ENCODE results near the gene C1QTNF6. TPM values are rescaled to one million over a fixed set of nuclear protein-coding genes. Genes with fewer than 3 reads are reported as not detected.
A peak's percentile ranks its signal among the peaks of the same experiment; 100 is the strongest.

Gene C1QTNF6
- total RNA-seq, 2 experiments from 2014 or later, result 7.3 to 19.6 TPM

- Histone ChIP-seq H3K4me2 (ENCODE audit: low read length) (peak overlapping the region; percentile 69), H3K36me3 (ENCODE audit: insufficient read depth, low read length) (peaks cover 27% of the 10 kb centered on the region), H3K9me3 (ENCODE audit: low read length) (0 out of 2 replicates have a peak, but pooled peaks cover 4% of the 10 kb centered on the region), H3K9me2 (ENCODE audit: insufficient read depth, low read length) (no peaks in the 10 kb centered on the region), H3K79me2 (ENCODE audit: insufficient read depth, low read depth, low read length) (no peaks in the 10 kb centered on the region), H4K20me1 (ENCODE audit: insufficient read depth, low read length) (no peaks in the 10 kb centered on the region), H3K27ac (ENCODE audit: low read depth, low read length, poor library complexity, severe bottlenecking) (peak overlapping the region; percentile 84), H2AFZ (ENCODE audit: low read length) (peak overlapping the region; percentile 53; the same call in 1 of the 2 replicates), H3K4me3 (ENCODE audit: low read depth, low read length, poor library complexity, severe bottlenecking) (peak overlapping the region; percentile 35), H3K4me1 (ENCODE audit: insufficient read depth, low read length, poor library complexity, severe bottlenecking) (peaks cover 49% of the 10 kb centered on the region)
- BruUV-seq (replicated peaks), result no TSS peak
- POLR2A ChIA-PET, result interaction anchor here (0.8 to 1.4 kb wide), 2 partner anchors 9 to 26 kb away, joined by 3 read pairs; no protein-coding TSS in a partner anchor
- DNase-seq (ENCODE audit: low spot score), result peak; percentile 87
- CTCF ChIA-PET (ENCODE audit: unreplicated experiment), result interaction anchor here (1.1 kb wide), 1 partner anchor 24 kb away, joined by 3 read pairs; no protein-coding TSS in a partner anchor
- TF ChIP-seq EZH2phosphoT487 (IDR thresholded peaks at IDR 0.05; ENCODE audit: borderline replicate concordance, low read depth, low read length) (no peak), CTCF (conservative IDR thresholded peaks at IDR 0.05; ENCODE audit: low read length) (no peak)
- intact Hi-C loops (cut with micrococcal nuclease; ENCODE audit: unreplicated experiment), result loop anchor here (2.0 kb wide), 1 partner anchor 26 kb away; the partner anchor contains the start of gene RAC2
These were observed 30.8 kb upstream of the C1QTNF6 start for GRCh38 chr22:37218771-37219411.

DNA sequence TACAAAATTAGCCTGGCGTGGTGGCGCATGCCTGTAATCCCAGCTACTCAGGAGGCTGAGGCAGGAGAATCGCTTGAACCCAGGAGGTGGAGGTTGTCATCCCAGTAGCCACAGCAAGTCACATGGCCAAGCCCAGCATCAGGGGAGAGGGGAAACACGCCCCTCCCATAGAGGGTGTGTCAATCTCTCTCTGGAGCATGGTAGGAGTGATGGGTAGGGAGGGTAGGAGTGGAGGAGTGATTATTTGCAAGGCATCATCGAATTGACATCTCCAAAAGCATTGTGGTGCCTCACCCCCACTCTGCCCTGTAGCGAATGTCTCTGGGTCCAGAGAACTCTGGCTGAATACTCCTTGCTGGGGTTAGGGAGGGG, 30.3 kb upstream of the C1QTNF6 start:
- no peak for DNase-seq (ENCODE audit: low spot score)
- peak overlapping the region; percentile 35 for H3K4me3 ChIP-seq (ENCODE audit: low read depth, low read length, poor library complexity, severe bottlenecking)
- H3K79me2 ChIP-seq (ENCODE audit: insufficient read depth, low read depth, low read length), result no peaks in the 10 kb centered on the region
- peaks cover 46% of the 10 kb centered on the region for H3K4me1 ChIP-seq (ENCODE audit: insufficient read depth, low read length, poor library complexity, severe bottlenecking)
- ChIA-PET POLR2A (interaction anchor here (1.1 to 1.7 kb wide), 3 partner anchors 8 to 27 kb away, joined by 3 to 11 read pairs (median 4); no protein-coding TSS in a partner anchor), CTCF (ENCODE audit: unreplicated experiment) (no interaction called here)
- intact Hi-C loops (cut with micrococcal nuclease; ENCODE audit: unreplicated experiment), result loop anchor here (2.0 kb wide), 1 partner anchor 26 kb away; the partner anchor contains the start of gene RAC2
- peak overlapping the region; percentile 53; the same call in 1 of the 2 replicates for H2AFZ ChIP-seq (ENCODE audit: low read length)
- H3K9me3 ChIP-seq (ENCODE audit: low read length), result 0 out of 2 replicates have a peak, but pooled peaks cover 4% of the 10 kb centered on the region
- H3K27ac ChIP-seq (ENCODE audit: low read depth, low read length, poor library complexity, severe bottlenecking), result peak overlapping the region; percentile 84
- no TSS peak for BruUV-seq (replicated peaks)
- H3K9me2 ChIP-seq (ENCODE audit: insufficient read depth, low read length), result no peaks in the 10 kb centered on the region
- peaks cover 22% of the 10 kb centered on the region for H3K36me3 ChIP-seq (ENCODE audit: insufficient read depth, low read length)
- no peak for TF ChIP-seq EZH2phosphoT487 (IDR thresholded peaks at IDR 0.05; ENCODE audit: borderline replicate concordance, low read depth, low read length)
- no peak for TF ChIP-seq CTCF (conservative IDR thresholded peaks at IDR 0.05; ENCODE audit: low read length)
- H4K20me1 ChIP-seq (ENCODE audit: insufficient read depth, low read length), result no peaks in the 10 kb centered on the region
- H3K4me2 ChIP-seq (ENCODE audit: low read length), result peak overlapping the region; percentile 69

DNA sequence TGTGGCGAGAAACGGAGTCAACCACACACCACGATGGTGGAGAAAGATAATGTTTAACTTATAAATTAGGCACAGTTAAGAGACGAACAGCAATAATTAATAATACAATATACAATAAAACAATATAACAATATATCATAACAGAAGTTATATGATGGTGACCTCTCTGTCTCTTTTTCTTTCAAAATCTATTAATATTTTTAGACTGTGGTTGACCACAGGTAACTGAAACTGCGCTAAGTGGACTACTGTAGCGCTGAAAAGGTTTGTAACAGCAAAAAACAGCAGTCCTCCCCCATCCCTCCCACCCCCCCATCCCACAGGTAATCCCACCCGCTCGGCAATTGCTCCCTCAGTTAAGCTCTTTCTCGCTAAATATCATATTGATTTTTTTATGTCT, 27.8 kb upstream of the C1QTNF6 start:
- Histone ChIP-seq H2AFZ (ENCODE audit: low read length) (no peak overlapping the region), H3K4me3 (ENCODE audit: low read depth, low read length, poor library complexity, severe bottlenecking) (no peak overlapping the region), H3K79me2 (ENCODE audit: insufficient read depth, low read depth, low read length) (no peaks in the 10 kb centered on the region), H4K20me1 (ENCODE audit: insufficient read depth, low read length) (no peaks in the 10 kb centered on the region), H3K27ac (ENCODE audit: low read depth, low read length, poor library complexity, severe bottlenecking) (no peak overlapping the region), H3K4me2 (ENCODE audit: low read length) (no peak overlapping the region), H3K9me2 (ENCODE audit: insufficient read depth, low read length) (no peaks in the 10 kb centered on the region), H3K36me3 (ENCODE audit: insufficient read depth, low read length) (no peaks in the 10 kb centered on the region), H3K4me1 (ENCODE audit: insufficient read depth, low read length, poor library complexity, severe bottlenecking) (peaks cover 36% of the 10 kb centered on the region), H3K9me3 (ENCODE audit: low read length) (no peaks in the 10 kb centered on the region)
- CTCF ChIA-PET (ENCODE audit: unreplicated experiment), result no interaction called here
- no peak for TF ChIP-seq CTCF (conservative IDR thresholded peaks at IDR 0.05; ENCODE audit: low read length)
- TF ChIP-seq EZH2phosphoT487 (IDR thresholded peaks at IDR 0.05; ENCODE audit: borderline replicate concordance, low read depth, low read length), result no peak
- POLR2A ChIA-PET, result interaction anchor here (0.7 kb wide), 1 partner anchor 16 kb away, joined by 3 read pairs; no protein-coding TSS in a partner anchor
- BruUV-seq (replicated peaks), result no TSS peak
- DNase-seq (ENCODE audit: low spot score), result no peak
- intact Hi-C loops (cut with micrococcal nuclease; ENCODE audit: unreplicated experiment), result no loop called here
